Neural progenitor cell (in vitro differentiated cells): ENCODE measurements around the gene EPGN. TPM values are rescaled to one million over a fixed set of nuclear protein-coding genes. Genes with fewer than 3 reads are reported as not detected.

ENCODE experiments used
- DNase-seq: peaks from one replicate; pipeline ENCODE4 v3.0.0-alpha.2; 2016; ENCODE audit warnings: low spot score
- H2AFZ ChIP-seq: fragments of 200-600 bp; sonication (generic); replicated peaks from 2 replicates; pipeline ENCODE4 v1.6.1; 2016; ENCODE audit warnings: antibody characterized with exemption
- H3F3A ChIP-seq: fragments of 200-600 bp; sonication (generic); 2 replicates; pipeline ENCODE4 v1.6.1; 2016; ENCODE audit warnings: antibody characterized with exemption, low read depth
- H3K27ac ChIP-seq: fragments of 200-600 bp; sonication (generic); 2 replicates; pipeline ENCODE4 v1.5.1; 2016; ENCODE audit warnings: mild to moderate bottlenecking
- H3K27me3 ChIP-seq: fragments of 200-600 bp; sonication (generic); 2 replicates; pipeline ENCODE4 v1.6.1; 2016; ENCODE audit warnings: mild to moderate bottlenecking, moderate library complexity
- H3K36me3 ChIP-seq: fragments of 200-600 bp; sonication (generic); 2 replicates; pipeline ENCODE4 v1.5.1; 2016
- H3K4me1 ChIP-seq: fragments of 200-600 bp; sonication (generic); 2 replicates; pipeline ENCODE4 v1.6.1; 2016; ENCODE audit warnings: mixed run types
- H3K4me2 ChIP-seq: fragments of 200-600 bp; sonication (generic); 2 replicates; pipeline ENCODE4 v1.6.1; 2016
- H3K4me3 ChIP-seq: fragments of 200-600 bp; sonication (generic); 2 replicates; pipeline ENCODE4 v1.5.1; 2016
- H3K79me2 ChIP-seq: fragments of 200-600 bp; sonication (generic); 2 replicates; pipeline ENCODE4 v1.6.1; 2016; ENCODE audit warnings: low read depth
- H3K9ac ChIP-seq: fragments of 200-600 bp; sonication (generic); 2 replicates; pipeline ENCODE4 v1.6.1; 2016
- H3K9me3 ChIP-seq: fragments of 200-600 bp; sonication (generic); 2 replicates; pipeline ENCODE4 v1.5.1; 2016; ENCODE audit warnings: low read depth
- H4K20me1 ChIP-seq: fragments of 200-600 bp; sonication (generic); 2 replicates; pipeline ENCODE4 v1.6.1; 2016; ENCODE audit warnings: low read depth
- H3K27ac Mint-ChIP-seq: 3 replicates; pipeline ENCODE4 v1.8.0; 2021; ENCODE audit warnings: mixed read lengths
- H3K27me3 Mint-ChIP-seq: 2 replicates; pipeline ENCODE4 v1.8.0; 2022; ENCODE audit warnings: low read depth, mild to moderate bottlenecking, inconsistent platforms, moderate library complexity, mixed read lengths; ENCODE audit not compliant: insufficient read depth
- H3K36me3 Mint-ChIP-seq: 3 replicates; pipeline ENCODE4 v1.8.0; 2021; ENCODE audit warnings: mixed read lengths
- H3K4me1 Mint-ChIP-seq: 3 replicates; pipeline ENCODE4 v1.8.0; 2021; ENCODE audit warnings: mixed read lengths
- H3K4me3 Mint-ChIP-seq: 3 replicates; pipeline ENCODE4 v1.8.0; 2021; ENCODE audit warnings: mild to moderate bottlenecking, moderate library complexity, mixed read lengths
- H3K9me3 Mint-ChIP-seq: 3 replicates; pipeline ENCODE4 v1.8.0; 2020; ENCODE audit warnings: mixed read lengths
- CTCF ChIP-seq: fragments of 200-600 bp; sonication (generic); IDR thresholded peaks from 2 replicates; pipeline ENCODE4 v1.5.1; 2017; ENCODE audit warnings: antibody characterized with exemption, mild to moderate bottlenecking
- EZH2 ChIP-seq: fragments of 200-600 bp; sonication (generic); IDR thresholded peaks from 2 replicates; pipeline ENCODE4 v1.6.1; 2017; ENCODE audit warnings: antibody characterized with exemption, mild to moderate bottlenecking, moderate library complexity
- EZH2phosphoT487 ChIP-seq: fragments of 200-600 bp; sonication (generic); IDR thresholded peaks from 2 replicates; pipeline ENCODE4 v1.6.1; 2017; ENCODE audit warnings: antibody characterized with exemption
- total RNA-seq: library from RNA; depleted of rRNA; stranded (reverse); fragments of >200 nt; gene quantifications from 2 replicates; pipeline ENCODE4 v1.2.3, GENCODE V29; 2015; ENCODE audit warnings: low replicate concordance

Gene EPGN
- total RNA-seq, 1 donor from 2014 or later, result not detected

DNA sequence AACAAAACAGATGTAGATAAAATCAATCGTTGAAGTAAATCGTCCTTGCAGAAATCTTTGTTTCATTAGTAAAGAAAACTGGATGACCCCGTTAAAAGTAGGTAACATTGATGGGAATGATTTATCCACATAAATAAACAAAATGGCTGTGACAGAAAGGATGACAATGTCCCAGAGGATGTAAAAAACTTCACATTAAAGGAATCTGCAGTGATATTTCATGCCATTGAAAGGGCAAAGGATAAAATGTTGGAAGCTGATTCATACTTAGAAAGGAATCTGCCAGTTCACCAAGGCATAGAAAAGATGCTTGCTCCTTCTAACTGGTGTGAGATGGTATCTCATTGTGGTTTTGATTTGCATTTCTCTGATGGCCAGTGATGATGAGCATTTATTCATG, 24.2 kb upstream of the EPGN start:
- no peak overlapping the region for H3K27ac Mint-ChIP-seq
- no peak for TF ChIP-seq EZH2phosphoT487
- TF ChIP-seq EZH2, result no peak
- no peak for TF ChIP-seq CTCF
- no peaks in the 10 kb centered on the region for H3K36me3 Mint-ChIP-seq
- H3K4me2 ChIP-seq, result no peak overlapping the region
- H3K27me3 Mint-ChIP-seq, result no peaks in the 10 kb centered on the region
- no peak for DNase-seq
- no peaks in the 10 kb centered on the region for H3F3A ChIP-seq
- H3K9me3 ChIP-seq, result no peaks in the 10 kb centered on the region
- H3K36me3 ChIP-seq, result no peaks in the 10 kb centered on the region
- H3K27me3 ChIP-seq, result no peaks in the 10 kb centered on the region
- no peak overlapping the region for H3K4me3 Mint-ChIP-seq
- no peaks in the 10 kb centered on the region for H3K79me2 ChIP-seq
- no peak overlapping the region for H3K4me3 ChIP-seq
- H3K4me1 ChIP-seq, result no peaks in the 10 kb centered on the region
- H3K27ac ChIP-seq, result no peak overlapping the region
- no peaks in the 10 kb centered on the region for H3K4me1 Mint-ChIP-seq
- no peak overlapping the region for H2AFZ ChIP-seq
- H3K9ac ChIP-seq, result no peak overlapping the region
- no peaks in the 10 kb centered on the region for H3K9me3 Mint-ChIP-seq
- no peaks in the 10 kb centered on the region for H4K20me1 ChIP-seq

DNA sequence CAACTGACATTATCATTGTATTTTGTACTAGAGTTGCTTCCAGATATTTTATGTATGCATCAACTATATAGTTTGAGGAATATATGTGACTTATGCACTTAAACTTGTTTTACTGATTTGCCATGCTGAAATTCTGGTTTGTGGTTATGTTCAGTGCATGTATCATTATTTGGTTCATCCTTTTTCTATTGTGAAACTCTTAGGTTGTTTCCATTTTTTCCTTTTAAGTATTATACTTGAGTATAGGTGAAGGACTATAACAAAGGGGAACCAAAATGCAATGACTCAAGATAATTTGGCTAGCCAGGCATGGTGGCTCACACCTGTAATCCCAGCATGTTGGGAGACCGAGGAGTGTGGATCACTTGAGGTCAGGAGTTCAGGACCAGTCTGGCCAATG, 21.1 kb upstream of the EPGN start:
- Histone ChIP-seq H3K27me3 (no peaks in the 10 kb centered on the region), H3K4me3 (no peak overlapping the region), H4K20me1 (no peaks in the 10 kb centered on the region), H3F3A (no peaks in the 10 kb centered on the region), H3K4me1 (no peaks in the 10 kb centered on the region), H3K36me3 (no peaks in the 10 kb centered on the region), H3K9me3 (no peaks in the 10 kb centered on the region), H3K9ac (no peak overlapping the region), H3K4me2 (no peak overlapping the region), H3K79me2 (no peaks in the 10 kb centered on the region), H3K27ac (no peak overlapping the region), H2AFZ (no peak overlapping the region)
- Mint-ChIP-seq H3K4me1 (peaks cover 3% of the 10 kb centered on the region), H3K27ac (no peak overlapping the region), H3K4me3 (no peak overlapping the region), H3K27me3 (no peaks in the 10 kb centered on the region), H3K36me3 (no peaks in the 10 kb centered on the region), H3K9me3 (no peaks in the 10 kb centered on the region)
- no peak for DNase-seq
- TF ChIP-seq EZH2phosphoT487, result no peak
- no peak for TF ChIP-seq EZH2
- no peak for TF ChIP-seq CTCF

DNA sequence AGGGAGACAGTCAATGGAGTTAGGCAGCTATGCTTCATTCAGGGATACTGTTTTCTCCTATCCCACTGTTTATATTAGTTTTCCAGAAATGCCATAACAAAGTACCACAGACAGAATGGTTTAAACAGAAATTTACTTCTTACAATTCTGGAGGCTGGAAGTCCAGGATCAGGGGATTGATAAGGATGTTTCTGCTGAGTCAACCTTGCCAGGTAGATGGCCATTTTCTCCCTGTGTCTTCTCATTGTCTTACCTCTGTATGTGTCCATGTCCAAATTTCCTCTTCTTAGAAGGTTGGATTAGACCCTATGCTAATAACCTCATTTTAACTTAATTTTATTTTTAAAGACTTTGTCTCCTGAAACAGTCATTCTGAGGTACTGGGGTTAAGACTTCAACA, 20.5 kb upstream of the EPGN start:
- Mint-ChIP-seq H3K4me1 (peaks cover 3% of the 10 kb centered on the region), H3K27me3 (no peaks in the 10 kb centered on the region), H3K36me3 (no peaks in the 10 kb centered on the region), H3K27ac (no peak overlapping the region), H3K9me3 (no peaks in the 10 kb centered on the region), H3K4me3 (no peak overlapping the region)
- no peak overlapping the region for H2AFZ ChIP-seq
- no peak overlapping the region for H3K27ac ChIP-seq
- DNase-seq, result no peak
- H3K79me2 ChIP-seq, result no peaks in the 10 kb centered on the region
- H3K4me2 ChIP-seq, result no peak overlapping the region
- H3K27me3 ChIP-seq, result no peaks in the 10 kb centered on the region
- no peaks in the 10 kb centered on the region for H3F3A ChIP-seq
- H3K9ac ChIP-seq, result no peak overlapping the region
- H4K20me1 ChIP-seq, result no peaks in the 10 kb centered on the region
- no peak overlapping the region for H3K4me3 ChIP-seq
- H3K4me1 ChIP-seq, result no peaks in the 10 kb centered on the region
- no peak for TF ChIP-seq EZH2
- no peak for TF ChIP-seq CTCF
- TF ChIP-seq EZH2phosphoT487, result no peak
- no peaks in the 10 kb centered on the region for H3K9me3 ChIP-seq
- H3K36me3 ChIP-seq, result no peaks in the 10 kb centered on the region

- Mint-ChIP-seq H3K9me3 (no peaks in the 10 kb centered on the region), H3K36me3 (peaks cover 2% of the 10 kb centered on the region), H3K4me3 (no peak overlapping the region), H3K27ac (no peak overlapping the region), H3K27me3 (no peaks in the 10 kb centered on the region), H3K4me1 (peaks cover 3% of the 10 kb centered on the region)
- no peaks in the 10 kb centered on the region for H3K27me3 ChIP-seq
- no peak overlapping the region for H3K4me3 ChIP-seq
- no peak for DNase-seq
- no peak overlapping the region for H3K4me2 ChIP-seq
- no peak overlapping the region for H2AFZ ChIP-seq
- H4K20me1 ChIP-seq, result no peaks in the 10 kb centered on the region
- H3K9ac ChIP-seq, result no peak overlapping the region
- no peaks in the 10 kb centered on the region for H3K79me2 ChIP-seq
- no peak overlapping the region for H3K27ac ChIP-seq
- no peaks in the 10 kb centered on the region for H3K36me3 ChIP-seq
- H3K4me1 ChIP-seq, result no peaks in the 10 kb centered on the region
- TF ChIP-seq CTCF (no peak), EZH2phosphoT487 (no peak), EZH2 (no peak)
- no peaks in the 10 kb centered on the region for H3K9me3 ChIP-seq
- H3F3A ChIP-seq, result no peaks in the 10 kb centered on the region
Observed at GRCh38 chr4:74291471-74291870, 16.8 kb upstream of the EPGN start.
